ENCODE data around the gene TYMP. TPM values are rescaled to one million over a fixed set of nuclear protein-coding genes. Genes with fewer than 3 reads are reported as not detected.

Gene TYMP
- polyA plus RNA-seq, 2 donors = 35.7 to 48.0 TPM

DNA sequence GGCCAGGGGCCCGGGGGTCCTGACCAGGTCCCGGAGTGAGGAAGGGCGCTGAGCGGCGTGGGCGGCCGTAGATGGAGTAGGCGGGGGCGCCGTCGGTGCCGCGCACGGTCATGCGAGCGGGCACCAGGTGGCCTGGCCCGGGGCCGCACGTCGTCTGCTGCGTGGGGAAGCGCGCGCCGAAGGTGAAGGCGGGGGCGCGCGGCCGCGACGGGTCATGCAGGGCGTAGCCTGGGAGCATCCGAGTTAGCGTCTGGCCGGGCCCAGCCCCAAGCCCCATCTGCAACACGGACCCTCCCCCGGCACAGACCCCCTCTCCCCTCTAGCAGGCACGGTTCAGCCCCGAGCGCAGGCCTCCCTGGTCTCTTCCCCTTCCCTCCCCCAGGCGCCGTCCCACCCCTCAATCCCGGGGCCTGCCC lies 1.7 kb upstream of the TYMP start:
- peak overlapping the region; percentile 59 to 63 for H3K4me3 ChIP-seq (ENCODE audit: low read depth in 1 of 2, low read length in 2 of 2)
- WGBS, 2 donors = 0% methylated on average over 29 to 44 of the region's 44 CpGs
- peak overlapping the region; percentile 96 to 99 for H3K27ac ChIP-seq (ENCODE audit: low read depth in 2 of 2, low read length in 1 of 2)
- H3K27me3 ChIP-seq (ENCODE audit: control insufficient read depth in 1 of 2, insufficient read depth in 2 of 2, low read length in 2 of 2) = no peaks in the 10 kb centered on the region
- peaks cover 3 to 22% of the 10 kb centered on the region in 2 donors for H3K4me1 ChIP-seq (ENCODE audit: control insufficient read depth in 2 of 2, insufficient read depth in 2 of 2, low read length in 1 of 2)
- H3K36me3 ChIP-seq (ENCODE audit: control insufficient read depth in 2 of 2, insufficient read depth in 2 of 2, low read length in 1 of 2) = no peaks in the 10 kb centered on the region
- no peaks in the 10 kb centered on the region for H3K9me3 ChIP-seq (ENCODE audit: control insufficient read depth in 2 of 2, insufficient read depth in 1 of 2, low read depth in 1 of 2, low read length in 1 of 2)

DNA sequence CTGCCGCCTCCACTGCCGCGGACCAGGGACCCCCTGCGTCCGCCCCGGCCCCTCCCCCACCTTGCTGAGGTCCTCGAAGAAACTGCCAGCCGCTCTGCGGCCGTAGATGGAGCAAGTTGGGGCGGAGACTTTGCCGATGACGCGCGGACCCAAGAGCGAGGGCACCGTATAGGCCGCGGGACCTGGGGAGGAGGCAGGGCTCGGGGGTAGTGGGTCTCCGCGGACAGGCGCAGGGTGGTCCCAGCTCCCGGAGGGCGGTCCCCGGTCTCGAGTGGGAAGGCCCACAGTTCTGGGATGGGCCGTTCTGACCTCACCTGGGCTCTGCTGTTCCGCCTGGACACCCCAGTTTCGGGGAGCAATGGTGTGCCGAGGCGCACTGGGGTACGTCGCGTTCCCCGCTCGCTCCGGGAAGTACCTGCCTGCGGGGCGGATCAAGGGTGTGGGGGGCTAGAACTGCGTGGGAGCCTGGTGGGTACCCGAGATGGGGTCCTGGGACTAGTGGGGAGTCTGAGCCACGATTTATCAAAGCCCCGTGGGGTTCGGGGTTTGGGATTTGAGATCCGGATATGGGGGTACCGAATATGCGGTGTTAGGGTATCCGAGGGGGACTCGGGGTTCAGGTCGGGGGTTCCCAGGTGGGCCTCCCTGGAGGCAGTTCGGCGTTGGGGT lies 1.2 kb upstream of the TYMP start:
- 3 to 4% methylated on average over 53 of the region's 53 CpGs for WGBS, 2 donors
- peaks cover 5 to 23% of the 10 kb centered on the region in 2 donors for H3K4me1 ChIP-seq (ENCODE audit: control insufficient read depth in 2 of 2, insufficient read depth in 2 of 2, low read length in 1 of 2)

GRCh38 chr22:50530580-50530876 lies 716 bp upstream of the TYMP start:
- Histone ChIP-seq H3K4me1 (ENCODE audit: control insufficient read depth in 2 of 2, insufficient read depth in 2 of 2, low read length in 1 of 2) (peaks cover 5 to 23% of the 10 kb centered on the region in 2 donors), H3K9me3 (ENCODE audit: control insufficient read depth in 2 of 2, insufficient read depth in 1 of 2, low read depth in 1 of 2, low read length in 1 of 2) (no peaks in the 10 kb centered on the region), H3K36me3 (ENCODE audit: control insufficient read depth in 2 of 2, insufficient read depth in 2 of 2, low read length in 1 of 2) (no peaks in the 10 kb centered on the region), H3K4me3 (ENCODE audit: low read depth in 1 of 2, low read length in 2 of 2) (peak overlapping the region; percentile 59 to 63), H3K27me3 (ENCODE audit: control insufficient read depth in 1 of 2, insufficient read depth in 2 of 2, low read length in 2 of 2) (no peaks in the 10 kb centered on the region), H3K27ac (ENCODE audit: low read depth in 2 of 2, low read length in 1 of 2) (peak overlapping the region; percentile 96 to 99)
- WGBS, 2 donors = 2% methylated on average over 21 of the region's 21 CpGs

More for the DNA sequence above, 1.2 kb upstream of the TYMP start:
- Histone ChIP-seq H3K4me3 (ENCODE audit: low read depth in 1 of 2, low read length in 2 of 2) (peak overlapping the region; percentile 59 to 63), H3K36me3 (ENCODE audit: control insufficient read depth in 2 of 2, insufficient read depth in 2 of 2, low read length in 1 of 2) (no peaks in the 10 kb centered on the region), H3K27me3 (ENCODE audit: control insufficient read depth in 1 of 2, insufficient read depth in 2 of 2, low read length in 2 of 2) (no peaks in the 10 kb centered on the region), H3K27ac (ENCODE audit: low read depth in 2 of 2, low read length in 1 of 2) (peak overlapping the region; percentile 96 to 99), H3K9me3 (ENCODE audit: control insufficient read depth in 2 of 2, insufficient read depth in 1 of 2, low read depth in 1 of 2, low read length in 1 of 2) (no peaks in the 10 kb centered on the region)

DNA sequence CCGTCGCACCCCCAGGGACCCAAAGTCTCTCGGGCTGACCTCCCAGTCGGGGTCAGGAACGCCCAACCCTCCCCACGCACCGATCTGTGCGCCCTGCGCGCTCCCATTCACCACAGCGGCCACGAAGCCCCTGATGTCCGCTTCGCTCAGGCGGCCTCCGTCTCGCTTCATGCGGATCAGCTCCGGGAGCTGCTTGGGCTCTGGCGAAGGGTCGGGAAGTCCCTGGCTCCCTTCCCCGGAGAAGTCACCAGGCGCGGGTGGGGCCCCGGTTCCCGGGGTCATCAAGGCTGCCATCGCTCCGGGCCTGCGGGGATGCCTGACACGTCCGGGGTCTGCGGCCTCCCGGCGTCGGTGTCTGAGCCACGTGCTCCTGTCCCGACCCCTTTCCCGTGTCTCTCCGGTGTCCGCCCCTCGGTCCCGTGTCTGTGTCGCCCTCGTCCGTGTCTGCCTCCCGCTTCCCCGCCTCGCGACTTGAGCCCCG lies 356 bp downstream of the TYMP start:
- 12 to 17% methylated on average over 47 to 50 of the region's 50 CpGs for WGBS, 2 donors
- Histone ChIP-seq H3K9me3 (ENCODE audit: control insufficient read depth in 2 of 2, insufficient read depth in 1 of 2, low read depth in 1 of 2, low read length in 1 of 2) (peaks cover 0 to under 1% of the 10 kb centered on the region in 2 donors), H3K4me3 (ENCODE audit: low read depth in 1 of 2, low read length in 2 of 2) (peak overlapping the region; percentile 59 to 63), H3K4me1 (ENCODE audit: control insufficient read depth in 2 of 2, insufficient read depth in 2 of 2, low read length in 1 of 2) (peaks cover 5 to 29% of the 10 kb centered on the region in 2 donors), H3K27ac (ENCODE audit: low read depth in 2 of 2, low read length in 1 of 2) (peak overlapping the region; percentile 96 to 99), H3K36me3 (ENCODE audit: control insufficient read depth in 2 of 2, insufficient read depth in 2 of 2, low read length in 1 of 2) (no peaks in the 10 kb centered on the region), H3K27me3 (ENCODE audit: control insufficient read depth in 1 of 2, insufficient read depth in 2 of 2, low read length in 2 of 2) (no peaks in the 10 kb centered on the region)

GRCh38 chr22:50528682-50529415 lies 963 bp downstream of the TYMP start:
- peak overlapping the region; percentile 59 to 63 for H3K4me3 ChIP-seq (ENCODE audit: low read depth in 1 of 2, low read length in 2 of 2)
- H3K36me3 ChIP-seq (ENCODE audit: control insufficient read depth in 2 of 2, insufficient read depth in 2 of 2, low read length in 1 of 2) = peaks cover 0 to 1% of the 10 kb centered on the region in 2 donors
- H3K9me3 ChIP-seq (ENCODE audit: control insufficient read depth in 2 of 2, insufficient read depth in 1 of 2, low read depth in 1 of 2, low read length in 1 of 2) = peaks cover 0 to 2% of the 10 kb centered on the region in 2 donors
- peaks cover 11 to 35% of the 10 kb centered on the region in 2 donors for H3K4me1 ChIP-seq (ENCODE audit: control insufficient read depth in 2 of 2, insufficient read depth in 2 of 2, low read length in 1 of 2)
- H3K27me3 ChIP-seq (ENCODE audit: control insufficient read depth in 1 of 2, insufficient read depth in 2 of 2, low read length in 2 of 2) = no peaks in the 10 kb centered on the region
- H3K27ac ChIP-seq (ENCODE audit: low read depth in 2 of 2, low read length in 1 of 2) = peak overlapping the region; percentile 96 to 99
- 60 to 66% methylated on average over 15 of the region's 15 CpGs for WGBS, 2 donors

DNA sequence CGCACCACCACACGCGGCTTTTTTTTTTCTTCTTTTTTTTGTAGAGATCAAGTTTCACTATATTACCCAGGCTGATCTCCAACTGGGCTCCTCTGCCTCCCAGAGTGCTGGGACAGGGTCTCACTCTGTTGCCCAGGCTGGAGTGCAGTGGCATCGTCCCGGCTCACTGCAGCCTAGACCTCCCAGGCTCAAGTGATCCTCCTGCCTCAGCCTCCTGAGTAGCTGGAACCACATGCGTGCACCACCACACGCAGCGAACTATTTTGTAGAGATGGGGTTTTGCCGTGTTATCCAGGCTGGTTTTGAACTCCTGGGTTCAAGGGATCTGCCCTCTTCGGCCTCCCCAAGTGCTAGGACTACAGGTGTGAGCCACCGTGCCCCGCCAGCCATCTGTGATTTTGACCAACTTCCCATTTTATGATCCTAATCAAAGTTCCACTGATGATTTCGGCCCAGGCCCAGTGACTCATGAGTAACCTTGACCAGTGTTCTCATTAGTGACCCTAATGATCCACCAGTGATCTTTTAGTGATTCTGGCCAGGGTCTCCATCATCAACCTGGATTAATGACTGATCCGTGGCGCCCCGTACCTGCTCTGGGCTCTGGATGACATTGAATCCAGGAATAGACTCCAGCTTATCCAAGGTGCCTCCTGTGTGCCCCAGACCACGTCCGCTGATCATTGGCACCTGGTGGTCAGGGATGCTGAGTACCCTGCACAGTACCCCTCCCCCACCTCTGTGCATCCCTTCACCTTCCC lies 1.7 kb downstream of the TYMP start:
- peak overlapping the region in 1 of 2 donors; percentile 99 for H3K27ac ChIP-seq (ENCODE audit: low read depth in 2 of 2, low read length in 1 of 2)
- H3K4me3 ChIP-seq (ENCODE audit: low read depth in 1 of 2, low read length in 2 of 2) = no peak overlapping the region
- WGBS, 2 donors = 88 to 90% methylated on average over 18 of the region's 18 CpGs
- H3K27me3 ChIP-seq (ENCODE audit: control insufficient read depth in 1 of 2, insufficient read depth in 2 of 2, low read length in 2 of 2) = no peaks in the 10 kb centered on the region
- peaks cover 3 to 9% of the 10 kb centered on the region in 2 donors for H3K36me3 ChIP-seq (ENCODE audit: control insufficient read depth in 2 of 2, insufficient read depth in 2 of 2, low read length in 1 of 2)
- peaks cover 13 to 39% of the 10 kb centered on the region in 2 donors for H3K4me1 ChIP-seq (ENCODE audit: control insufficient read depth in 2 of 2, insufficient read depth in 2 of 2, low read length in 1 of 2)
- peaks cover 0 to 2% of the 10 kb centered on the region in 2 donors for H3K9me3 ChIP-seq (ENCODE audit: control insufficient read depth in 2 of 2, insufficient read depth in 1 of 2, low read depth in 1 of 2, low read length in 1 of 2)

DNA sequence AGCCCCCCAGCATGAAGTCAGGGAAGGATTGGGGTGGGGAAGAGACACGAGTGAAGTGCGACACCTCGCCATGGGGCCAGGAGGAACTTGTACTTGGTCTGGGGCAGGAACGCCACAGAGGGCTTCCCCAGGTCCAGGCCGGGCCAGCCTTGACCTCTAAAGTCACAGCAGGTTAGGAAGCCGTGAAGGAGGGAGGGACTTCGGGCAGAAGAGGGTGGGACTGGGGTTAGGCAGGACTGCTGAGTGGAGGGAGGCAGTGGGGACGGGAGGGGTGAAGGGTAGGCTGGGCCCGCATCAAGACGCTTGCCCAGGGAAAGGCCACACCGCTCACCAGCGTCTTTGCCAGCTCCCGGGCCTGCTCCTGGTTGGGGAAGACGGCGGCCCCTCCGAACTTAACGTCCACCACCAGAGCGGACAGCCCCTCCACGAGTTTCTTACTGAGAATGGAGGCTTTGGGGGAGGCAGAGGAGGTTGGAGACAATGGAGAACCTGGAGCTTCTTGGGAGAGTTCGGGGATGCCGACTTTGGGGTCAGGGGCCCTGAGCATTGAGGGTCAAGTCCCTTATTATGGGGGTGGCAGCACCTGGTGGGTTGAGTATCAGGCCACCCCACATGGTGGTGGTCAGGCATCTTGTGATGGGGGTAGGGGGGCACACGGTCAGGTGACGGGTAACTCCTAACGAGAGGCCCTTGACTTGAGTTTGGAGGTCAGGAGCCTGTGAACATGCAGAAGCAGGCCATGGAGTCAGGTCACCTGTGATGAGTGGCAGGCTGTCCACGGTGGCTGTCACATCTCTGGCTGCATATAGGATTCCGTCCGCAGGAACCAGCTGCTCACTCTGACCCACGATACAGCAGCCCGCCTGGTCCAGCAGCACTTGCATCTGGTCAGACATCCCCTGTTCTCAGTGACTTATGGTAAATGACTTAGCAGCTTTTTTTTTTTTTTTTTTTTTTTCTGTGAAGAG lies 2.7 kb downstream of the TYMP start:
- Histone ChIP-seq H3K4me1 (ENCODE audit: control insufficient read depth in 2 of 2, insufficient read depth in 2 of 2, low read length in 1 of 2) (peaks cover 13 to 37% of the 10 kb centered on the region in 2 donors), H3K9me3 (ENCODE audit: control insufficient read depth in 2 of 2, insufficient read depth in 1 of 2, low read depth in 1 of 2, low read length in 1 of 2) (peaks cover 0 to 2% of the 10 kb centered on the region in 2 donors), H3K4me3 (ENCODE audit: low read depth in 1 of 2, low read length in 2 of 2) (peak overlapping the region; percentile 62 to 75), H3K27me3 (ENCODE audit: control insufficient read depth in 1 of 2, insufficient read depth in 2 of 2, low read length in 2 of 2) (no peaks in the 10 kb centered on the region), H3K27ac (ENCODE audit: low read depth in 2 of 2, low read length in 1 of 2) (peak overlapping the region; percentile 90 to 100), H3K36me3 (ENCODE audit: control insufficient read depth in 2 of 2, insufficient read depth in 2 of 2, low read length in 1 of 2) (peaks cover 7 to 19% of the 10 kb centered on the region in 2 donors)
- 37 to 48% methylated on average over 28 to 29 of the region's 29 CpGs for WGBS, 2 donors

GRCh38 chr22:50526108-50526833 lies 3.5 kb downstream of the TYMP start:
- peaks cover 13 to 37% of the 10 kb centered on the region in 2 donors for H3K4me1 ChIP-seq (ENCODE audit: control insufficient read depth in 2 of 2, insufficient read depth in 2 of 2, low read length in 1 of 2)
- peak overlapping the region; percentile 90 to 100 for H3K27ac ChIP-seq (ENCODE audit: low read depth in 2 of 2, low read length in 1 of 2)
- H3K36me3 ChIP-seq (ENCODE audit: control insufficient read depth in 2 of 2, insufficient read depth in 2 of 2, low read length in 1 of 2) = peaks cover 15 to 27% of the 10 kb centered on the region in 2 donors
- no peaks in the 10 kb centered on the region for H3K27me3 ChIP-seq (ENCODE audit: control insufficient read depth in 1 of 2, insufficient read depth in 2 of 2, low read length in 2 of 2)
- 1% methylated on average over 46 to 77 of the region's 77 CpGs for WGBS, 2 donors
- H3K4me3 ChIP-seq (ENCODE audit: low read depth in 1 of 2, low read length in 2 of 2) = peak overlapping the region; percentile 62 to 75
- peaks cover 0 to 2% of the 10 kb centered on the region in 2 donors for H3K9me3 ChIP-seq (ENCODE audit: control insufficient read depth in 2 of 2, insufficient read depth in 1 of 2, low read depth in 1 of 2, low read length in 1 of 2)

All from esophagus (tissue), 2 donors.